PC-3 (cell line): ENCODE results near the gene TCFL5.

Source experiments
- CTCF ChIP-seq: fragments of 300-600 bp; sonication (generic); conservative IDR thresholded peaks from 2 replicates; pipeline ENCODE4 v1.5.1; 2017; ENCODE audit warnings: antibody characterized with exemption, low read depth, mild to moderate bottlenecking, low read length
- EZH2 ChIP-seq: fragments of 300-600 bp; sonication (generic); IDR thresholded peaks from one replicate; pipeline ENCODE4 v1.6.1; 2017; ENCODE audit warnings: antibody characterized with exemption, mild to moderate bottlenecking, low read length; ENCODE audit not compliant: unreplicated experiment

GRCh38 chr20:62837790-62838127 lies 23.9 kb downstream of the TCFL5 start:
- TF ChIP-seq CTCF = no peak
- TF ChIP-seq EZH2 = no peak
